COLO668 (cell line): ENCODE data around the gene MAP3K3.
"Not testable (repeated sequence)": the region's sequence is repeated elsewhere in the genome, so short reads cannot be mapped to it uniquely, and the experiment has no call there.

Experiments used
- DNase-seq: peaks from one replicate; lab custom pipeline; 2025; ENCODE audit not compliant: unreplicated experiment; lab: John Stamatoyannopoulos, UW

The MAP3K3 gene

GRCh38 chr17:63703556-63704258, 81.5 kb downstream of the MAP3K3 start:
- no peak for DNase-seq

GRCh38 chr17:63704259-63704576, 82.0 kb downstream of the MAP3K3 start:
- no peak for DNase-seq

- no peak for DNase-seq
Measured at GRCh38 chr17:63704836-63705235, 82.6 kb downstream of the MAP3K3 start.

GRCh38 chr17:63705657-63706056, 83.4 kb downstream of the MAP3K3 start:
- DNase-seq = no peak

- DNase-seq = no peak
Measured at GRCh38 chr17:63706336-63707082, 84.3 kb downstream of the MAP3K3 start.

DNA sequence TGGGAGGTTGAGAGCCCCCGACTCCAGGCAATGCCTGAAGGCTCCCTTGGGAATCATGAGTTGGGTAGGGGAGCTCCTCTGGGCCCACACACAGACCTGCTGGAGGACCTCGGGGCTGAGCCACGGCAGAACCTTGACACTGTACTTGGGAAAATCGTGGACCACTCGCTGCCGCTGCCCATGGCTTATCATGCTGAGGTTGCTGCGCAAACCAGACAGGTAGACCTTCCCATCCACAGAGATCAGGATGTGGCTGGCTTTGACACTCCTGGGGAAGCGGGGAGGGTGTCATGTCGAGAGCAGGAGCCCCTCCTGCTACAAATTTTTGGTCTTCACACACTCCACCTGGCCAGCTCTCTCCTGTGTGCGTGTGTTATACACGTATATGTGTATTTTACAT, 84.9 kb downstream of the MAP3K3 start:
- DNase-seq = no peak

GRCh38 chr17:63709110-63709509, 86.9 kb downstream of the MAP3K3 start:
- no peak for DNase-seq

DNA sequence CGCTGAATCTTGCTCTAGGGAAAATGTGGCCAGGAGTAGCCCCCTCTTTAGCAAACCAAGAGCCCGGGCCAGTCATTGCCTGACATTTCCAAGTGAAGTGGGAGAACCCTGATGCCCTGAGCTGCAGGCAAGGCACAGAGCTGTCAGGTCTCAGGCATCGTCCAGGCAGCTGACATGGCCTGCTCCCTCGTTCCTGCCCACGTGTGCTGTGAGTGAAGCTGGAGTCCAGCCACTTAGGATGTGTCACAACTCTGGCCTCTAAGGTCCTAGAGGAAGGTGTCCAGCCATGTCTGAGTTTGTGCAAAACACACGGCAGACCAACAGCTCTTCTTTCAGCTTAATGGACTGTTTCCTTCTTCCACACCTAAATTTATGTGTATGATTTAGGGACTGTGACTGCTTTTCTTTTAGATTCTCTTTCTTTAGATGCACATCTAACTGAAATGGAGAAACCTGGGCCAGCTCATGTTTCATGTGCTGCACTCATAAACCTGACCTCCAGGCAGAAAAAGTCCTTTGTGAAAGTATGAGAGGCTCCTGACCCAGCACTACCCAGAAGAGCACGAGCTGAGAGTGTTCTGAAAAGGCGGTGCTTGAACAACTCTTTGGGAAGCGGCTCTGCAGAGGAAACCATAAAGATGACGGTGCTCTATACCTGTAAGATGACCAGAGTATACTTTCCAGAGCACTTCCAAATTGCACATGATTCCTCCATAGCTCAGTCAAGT, 92.5 kb downstream of the MAP3K3 start:
- no peak for DNase-seq

GRCh38 chr17:63716426-63716825, 94.2 kb downstream of the MAP3K3 start:
- no peak for DNase-seq

- DNase-seq = no peak
Measured at GRCh38 chr17:63718988-63719387, 96.8 kb downstream of the MAP3K3 start.

GRCh38 chr17:63720194-63720593, 98.0 kb downstream of the MAP3K3 start:
- DNase-seq = not testable (repeated sequence)

- no peak for DNase-seq
Measured at GRCh38 chr17:63722403-63722802, 100.2 kb downstream of the MAP3K3 start.

DNA sequence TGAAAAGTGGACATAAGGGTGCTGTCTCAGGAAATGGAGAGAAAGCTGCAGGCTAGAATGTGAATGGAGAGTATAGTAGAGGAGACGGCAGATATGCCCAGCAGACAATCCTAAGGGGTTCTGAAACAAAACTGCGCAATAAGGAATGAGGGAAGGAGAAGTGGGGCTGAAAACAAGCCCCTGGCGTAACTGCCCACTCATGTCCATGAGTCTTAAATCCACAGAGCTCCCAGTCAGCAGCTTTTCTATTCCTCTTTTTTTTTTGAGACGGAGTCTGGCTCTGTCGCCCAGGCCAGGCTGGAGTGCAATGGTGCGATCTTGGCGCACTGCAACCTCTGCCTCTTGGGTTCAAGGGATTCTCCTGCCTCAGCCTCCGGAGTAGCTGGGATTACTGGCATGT, 113.5 kb downstream of the MAP3K3 start:
- DNase-seq = no peak

DNA sequence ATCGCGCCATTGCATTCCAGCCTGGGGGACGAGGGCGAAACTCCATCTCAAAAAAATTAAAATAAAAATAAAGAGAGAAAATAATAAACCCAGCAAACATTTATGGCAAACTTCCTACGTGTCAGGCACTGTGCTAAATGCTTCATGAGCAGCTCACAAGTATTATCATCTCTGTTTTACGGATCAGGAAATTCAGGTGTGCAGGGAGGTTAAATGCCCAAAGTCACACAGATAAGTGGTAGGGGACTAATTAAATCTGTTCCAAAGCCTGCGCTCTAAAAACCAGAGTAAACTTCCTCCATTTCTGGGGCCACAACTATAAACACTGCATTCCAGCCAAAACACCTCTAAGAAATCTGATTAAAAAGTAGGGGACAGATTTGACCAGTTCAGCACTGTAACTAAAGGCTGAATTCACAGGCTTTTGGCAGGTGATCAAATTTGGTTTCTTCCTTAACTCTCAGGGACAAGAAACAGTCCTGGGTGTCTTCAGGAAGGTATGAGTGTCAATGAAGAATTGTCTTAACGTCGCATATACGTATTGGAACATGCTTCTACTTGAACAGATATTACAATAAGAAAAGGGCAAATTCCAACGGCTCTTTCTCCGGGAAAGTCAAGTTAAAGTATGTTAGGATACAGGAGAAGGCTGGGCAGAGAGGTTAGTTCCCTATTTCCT, 118.4 kb downstream of the MAP3K3 start:
- DNase-seq = no peak

DNA sequence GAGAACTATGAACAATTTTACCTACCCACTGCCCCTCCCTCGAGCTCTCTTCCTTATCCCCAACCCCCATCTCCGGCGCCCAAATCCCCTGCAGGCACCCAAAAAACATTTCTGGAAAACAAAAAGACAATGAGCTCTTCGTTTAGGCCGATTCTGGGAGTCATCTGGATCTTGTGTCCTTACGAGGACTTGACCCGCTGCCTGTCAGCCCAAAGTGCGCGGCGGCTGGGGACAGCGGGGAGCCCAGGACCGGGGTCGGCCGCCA, 118.9 kb downstream of the MAP3K3 start:
- DNase-seq = no peak

- DNase-seq = peak; percentile 97
Measured at GRCh38 chr17:63741408-63742173, 119.4 kb downstream of the MAP3K3 start, which contains the start of gene STRADA. TSS of gene STRADA (minus strand) at chr17:63741799. CDS start at chr17:63728369, 13,430 bp downstream.
